HEK293T (cell line): ENCODE results near the gene FHOD3.

ENCODE experiments used
- BHLHE40 ChIP-seq: fragments of 450-650 bp; IDR thresholded peaks from 2 replicates; pipeline ENCODE4 v1.6.1; 2016; ENCODE audit warnings: mild to moderate bottlenecking, moderate library complexity, borderline replicate concordance
- FOXA1 ChIP-seq: fragments of 450-650 bp; IDR thresholded peaks from 2 replicates; pipeline ENCODE4 v1.6.1; 2016; ENCODE audit warnings: mild to moderate bottlenecking
- SP1 ChIP-seq: fragments of 450-650 bp; IDR thresholded peaks from 2 replicates; pipeline ENCODE4 v1.6.1; 2017
- TARDBP ChIP-seq: fragments of 450-650 bp; IDR thresholded peaks from 2 replicates; pipeline ENCODE4 v1.6.1; 2016

GRCh38 chr18:36590621-36591580, 293.4 kb downstream of the FHOD3 start:
- no peak for TF ChIP-seq SP1
- no peak for TF ChIP-seq BHLHE40
- TF ChIP-seq FOXA1, result no peak
- no peak for TF ChIP-seq TARDBP
